Chondrocyte (in vitro differentiated cells): ENCODE results near the gene NWD2. TPM values are rescaled to one million over a fixed set of nuclear protein-coding genes. Genes with fewer than 3 reads are reported as not detected.

ENCODE experiments used
- DNase-seq: peaks from one replicate; pipeline ENCODE4 v3.0.0; 2021; ENCODE audit warnings: mixed read lengths, low spot score
- H3K27ac Mint-ChIP-seq: one replicate; pipeline ENCODE4 v1.8.0; 2021; ENCODE audit warnings: mild to moderate bottlenecking, moderate library complexity, mixed read lengths; ENCODE audit not compliant: unreplicated experiment
- H3K27me3 Mint-ChIP-seq: 2 replicates; pipeline ENCODE4 v1.8.0; 2021; ENCODE audit warnings: low read depth, mixed read lengths
- H3K36me3 Mint-ChIP-seq: 2 replicates; pipeline ENCODE4 v1.8.0; 2021; ENCODE audit warnings: low read depth, mixed read lengths
- H3K4me1 Mint-ChIP-seq: 2 replicates; pipeline ENCODE4 v1.8.0; 2021; ENCODE audit warnings: low read depth, mild to moderate bottlenecking, mixed read lengths
- H3K4me3 Mint-ChIP-seq: one replicate; pipeline ENCODE4 v1.8.0; 2021; ENCODE audit warnings: mild to moderate bottlenecking, moderate library complexity, mixed read lengths; ENCODE audit not compliant: unreplicated experiment
- H3K9me3 Mint-ChIP-seq: 2 replicates; pipeline ENCODE4 v1.8.0; 2021; ENCODE audit warnings: low read depth, mixed read lengths
- CTCF ChIP-seq: fragments of 200-600 bp; sonication (generic); IDR thresholded peaks from 2 replicates; pipeline ENCODE4 v1.5.0; 2021; ENCODE audit warnings: antibody characterized with exemption, mild to moderate bottlenecking, moderate library complexity
- total RNA-seq: library from RNA; stranded (reverse); gene quantifications from 3 replicates; pipeline ENCODE4 v1.2.1, GENCODE V29; 2021

The NWD2 gene
- total RNA-seq, 1 donor from 2014 or later = not detected

DNA sequence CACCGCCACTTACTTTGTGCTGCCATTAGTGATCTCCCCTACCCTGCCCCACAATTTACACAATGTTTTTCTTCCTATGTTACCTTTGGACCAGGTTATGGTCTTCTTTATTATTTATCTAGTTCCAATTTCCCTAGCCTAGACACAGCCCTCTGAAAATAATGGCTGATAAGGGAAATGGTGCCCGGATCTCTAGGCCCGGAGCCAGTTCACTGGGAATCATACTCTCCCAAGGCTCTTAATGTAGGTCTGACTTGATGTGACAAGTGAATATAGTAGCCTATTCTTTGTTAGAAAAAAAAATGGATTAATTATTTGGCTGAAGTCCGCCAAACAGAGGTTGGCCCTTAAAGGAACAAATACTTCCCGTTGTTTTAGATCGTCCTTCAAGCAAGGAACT lies 233.6 kb downstream of the NWD2 start:
- H3K27ac Mint-ChIP-seq = no peak overlapping the region

GRCh38 chr4:37480509-37480908 lies 236.0 kb downstream of the NWD2 start:
- H3K4me3 Mint-ChIP-seq = no peak overlapping the region
- H3K27me3 Mint-ChIP-seq = peaks cover 4% of the 10 kb centered on the region
- no peaks in the 10 kb centered on the region for H3K36me3 Mint-ChIP-seq
- no peak for TF ChIP-seq CTCF
- H3K4me1 Mint-ChIP-seq = no peaks in the 10 kb centered on the region
- H3K9me3 Mint-ChIP-seq = no peaks in the 10 kb centered on the region
- DNase-seq = no peak
- H3K27ac Mint-ChIP-seq = no peak overlapping the region

More for the DNA sequence above, 233.6 kb downstream of the NWD2 start:
- TF ChIP-seq CTCF = no peak
- peaks cover 14% of the 10 kb centered on the region for H3K27me3 Mint-ChIP-seq
- no peak overlapping the region for H3K4me3 Mint-ChIP-seq
- no peaks in the 10 kb centered on the region for H3K36me3 Mint-ChIP-seq
- H3K9me3 Mint-ChIP-seq = no peaks in the 10 kb centered on the region
- DNase-seq = no peak
- H3K4me1 Mint-ChIP-seq = no peaks in the 10 kb centered on the region

DNA sequence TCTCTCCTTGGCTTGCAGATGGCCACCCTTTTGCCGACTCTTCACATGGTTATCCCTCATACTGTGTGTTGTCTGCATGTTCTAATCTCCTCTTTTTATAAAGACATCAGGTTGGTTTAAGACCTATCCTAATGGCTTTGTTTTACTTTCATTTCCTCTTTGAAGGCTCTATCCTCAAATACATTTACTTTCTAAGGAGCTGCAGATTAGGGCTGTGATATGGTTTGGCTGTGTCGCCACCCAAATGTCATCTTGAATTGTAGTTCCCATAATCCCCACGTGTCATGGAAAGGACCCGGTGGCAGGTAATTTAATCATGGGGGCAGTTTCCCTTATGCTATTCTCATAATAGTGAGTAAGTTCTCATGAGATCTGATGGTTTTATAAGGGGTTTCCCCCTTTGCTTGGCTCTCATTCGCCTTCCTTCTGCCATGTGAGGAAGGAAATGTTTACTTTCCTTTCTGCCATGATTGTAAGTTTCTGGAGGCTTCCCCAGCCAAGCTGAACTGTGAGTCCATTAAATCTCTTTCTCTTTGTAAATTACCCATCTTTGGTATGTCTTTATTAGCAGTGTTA lies 237.1 kb downstream of the NWD2 start:
- no peak overlapping the region for H3K4me3 Mint-ChIP-seq
- no peak for DNase-seq
- H3K4me1 Mint-ChIP-seq = no peaks in the 10 kb centered on the region
- H3K27ac Mint-ChIP-seq = no peak overlapping the region
- H3K27me3 Mint-ChIP-seq = peaks cover 2% of the 10 kb centered on the region
- no peak for TF ChIP-seq CTCF
- H3K9me3 Mint-ChIP-seq = no peaks in the 10 kb centered on the region
- no peaks in the 10 kb centered on the region for H3K36me3 Mint-ChIP-seq

DNA sequence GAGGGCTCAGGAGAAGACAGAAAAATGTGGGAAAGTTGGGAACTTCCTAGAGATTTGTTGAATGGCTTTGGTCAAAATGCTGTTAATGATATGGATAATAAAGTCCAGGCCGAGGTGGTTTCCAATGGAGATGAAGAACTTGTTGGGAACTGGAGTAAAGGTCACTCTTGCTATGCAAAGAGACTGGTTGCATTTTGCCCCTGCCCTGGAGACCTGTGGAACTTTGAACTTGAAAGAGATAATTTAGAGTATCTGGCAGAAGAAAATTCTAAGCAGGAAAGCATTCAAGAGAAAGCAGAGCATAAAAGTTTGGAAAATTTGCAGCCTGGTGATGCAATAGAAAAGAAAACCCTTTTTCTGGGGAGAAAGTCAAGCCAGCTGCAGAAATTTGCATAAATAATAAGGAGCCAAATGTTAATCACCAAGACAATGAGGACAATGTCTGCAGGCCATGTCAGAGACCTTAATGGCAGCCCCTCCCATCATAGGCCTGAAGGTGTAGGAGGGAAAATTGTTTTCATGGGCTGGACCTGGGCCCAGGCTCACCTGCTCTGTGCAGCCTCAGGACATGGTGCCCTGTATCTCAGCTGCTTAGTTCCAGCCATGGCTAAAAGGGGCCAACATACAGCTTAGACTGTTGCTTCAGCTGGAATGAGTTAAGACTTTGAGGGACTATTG lies 237.8 kb downstream of the NWD2 start:
- H3K4me1 Mint-ChIP-seq = no peaks in the 10 kb centered on the region
- H3K27me3 Mint-ChIP-seq = no peaks in the 10 kb centered on the region
- H3K36me3 Mint-ChIP-seq = no peaks in the 10 kb centered on the region
- H3K4me3 Mint-ChIP-seq = no peak overlapping the region
- H3K9me3 Mint-ChIP-seq = no peaks in the 10 kb centered on the region
- no peak for TF ChIP-seq CTCF
- DNase-seq = no peak
- H3K27ac Mint-ChIP-seq = no peak overlapping the region

GRCh38 chr4:37483610-37484009 lies 239.1 kb downstream of the NWD2 start:
- Mint-ChIP-seq H3K9me3 (no peaks in the 10 kb centered on the region), H3K4me3 (no peak overlapping the region), H3K27ac (no peak overlapping the region), H3K36me3 (no peaks in the 10 kb centered on the region), H3K4me1 (no peaks in the 10 kb centered on the region), H3K27me3 (no peaks in the 10 kb centered on the region)
- no peak for TF ChIP-seq CTCF
- DNase-seq = no peak
